Panc1 (cell line): ENCODE measurements around the gene ENTPD2.

Experiments used
- POLR2AphosphoS5 ChIP-seq: IDR thresholded peaks from 2 replicates; pipeline ENCODE4 v1.6.1; 2012; ENCODE audit warnings: mild to moderate bottlenecking, low read depth, low read length, moderate library complexity
- TCF7L2 ChIP-seq: IDR thresholded peaks from 2 replicates; pipeline ENCODE4 v1.6.1; 2011; ENCODE audit warnings: mild to moderate bottlenecking, low read depth, low read length, inconsistent platforms
- TF ChIP-seq, protein P1 (sequence below): fragments of 450-650 bp; IDR thresholded peaks from 2 replicates; pipeline ENCODE4 v1.5.1; 2017; ENCODE audit warnings: mild to moderate bottlenecking

DNA sequence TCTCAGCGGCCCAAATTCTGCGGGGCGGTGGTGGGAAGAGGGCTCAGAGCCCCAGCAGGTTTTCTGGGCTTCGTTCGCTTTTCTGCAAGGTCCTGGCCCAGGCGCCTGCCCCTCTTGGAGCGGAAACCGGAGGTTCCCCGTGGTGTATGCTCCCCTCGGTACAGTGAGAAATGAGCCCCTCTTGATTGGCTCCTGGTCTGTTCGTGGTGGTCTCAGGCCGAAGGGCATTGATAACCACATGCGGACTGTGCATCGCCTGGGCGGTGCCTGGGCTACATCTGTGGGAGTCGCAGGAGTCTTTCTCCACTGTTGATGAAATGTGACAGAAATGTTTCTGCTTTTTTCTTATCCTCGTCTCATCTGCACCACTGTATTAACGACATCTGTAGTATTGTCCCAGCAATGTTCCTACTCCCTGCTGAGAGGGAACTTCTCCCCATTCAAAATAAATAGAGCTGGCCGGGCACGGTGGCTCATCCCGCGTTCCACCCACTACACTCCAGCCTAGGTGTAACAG, 33.6 kb upstream of the ENTPD2 start:
- TF ChIP-seq, protein P1, sequence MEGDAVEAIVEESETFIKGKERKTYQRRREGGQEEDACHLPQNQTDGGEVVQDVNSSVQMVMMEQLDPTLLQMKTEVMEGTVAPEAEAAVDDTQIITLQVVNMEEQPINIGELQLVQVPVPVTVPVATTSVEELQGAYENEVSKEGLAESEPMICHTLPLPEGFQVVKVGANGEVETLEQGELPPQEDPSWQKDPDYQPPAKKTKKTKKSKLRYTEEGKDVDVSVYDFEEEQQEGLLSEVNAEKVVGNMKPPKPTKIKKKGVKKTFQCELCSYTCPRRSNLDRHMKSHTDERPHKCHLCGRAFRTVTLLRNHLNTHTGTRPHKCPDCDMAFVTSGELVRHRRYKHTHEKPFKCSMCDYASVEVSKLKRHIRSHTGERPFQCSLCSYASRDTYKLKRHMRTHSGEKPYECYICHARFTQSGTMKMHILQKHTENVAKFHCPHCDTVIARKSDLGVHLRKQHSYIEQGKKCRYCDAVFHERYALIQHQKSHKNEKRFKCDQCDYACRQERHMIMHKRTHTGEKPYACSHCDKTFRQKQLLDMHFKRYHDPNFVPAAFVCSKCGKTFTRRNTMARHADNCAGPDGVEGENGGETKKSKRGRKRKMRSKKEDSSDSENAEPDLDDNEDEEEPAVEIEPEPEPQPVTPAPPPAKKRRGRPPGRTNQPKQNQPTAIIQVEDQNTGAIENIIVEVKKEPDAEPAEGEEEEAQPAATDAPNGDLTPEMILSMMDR = no peak
- no peak for TF ChIP-seq POLR2AphosphoS5
- TF ChIP-seq TCF7L2 = no peak
